ENCODE data around the gene CDH16.
"Not testable (repeated sequence)": the region's sequence is repeated elsewhere in the genome, so short reads cannot be mapped to it uniquely, and the experiment has no call there.

CDH16 gene

GRCh38 chr16:66959704-66960161, 41.0 kb upstream of the CDH16 start:
- in situ Hi-C loops (cut with MboI; ENCODE audit: low sequenced_read_pairs, unreplicated experiment) = loop anchor here (25.0 kb wide), 2 partner anchors 203 to 453 kb away; partner anchors contain the start of genes B3GNT9, FBXL8, HSF4 and NOL3
- DNase-seq (ENCODE audit: low spot score) = no peak
- TF ChIP-seq CTCF (IDR thresholded peaks at IDR 0.05; ENCODE audit: borderline replicate concordance, control extremely low read depth, extremely low read depth, insufficient read depth, missing control alignments) = no peak

GRCh38 chr16:66958857-66959703, 40.4 kb upstream of the CDH16 start:
- in situ Hi-C loops (cut with MboI; ENCODE audit: low sequenced_read_pairs, unreplicated experiment) = loop anchor here (25.0 kb wide), 2 partner anchors 203 to 453 kb away; partner anchors contain the start of genes B3GNT9, FBXL8, HSF4 and NOL3
- DNase-seq (ENCODE audit: low spot score) = no peak
- no peak for TF ChIP-seq CTCF (IDR thresholded peaks at IDR 0.05; ENCODE audit: borderline replicate concordance, control extremely low read depth, extremely low read depth, insufficient read depth, missing control alignments)

GRCh38 chr16:66956154-66956457, 37.4 kb upstream of the CDH16 start:
- not testable (repeated sequence) for DNase-seq (ENCODE audit: low spot score)
- in situ Hi-C loops (cut with MboI; ENCODE audit: low sequenced_read_pairs, unreplicated experiment) = loop anchor here (25.0 kb wide), 2 partner anchors 206 to 456 kb away; partner anchors contain the start of genes B3GNT9, FBXL8, HSF4 and NOL3

GRCh38 chr16:66955363-66956153, 36.9 kb upstream of the CDH16 start:
- in situ Hi-C loops (cut with MboI; ENCODE audit: low sequenced_read_pairs, unreplicated experiment) = loop anchor here (25.0 kb wide), 2 partner anchors 207 to 457 kb away; partner anchors contain the start of genes B3GNT9, FBXL8, HSF4 and NOL3
- DNase-seq (ENCODE audit: low spot score) = not testable (repeated sequence)

GRCh38 chr16:66954097-66954659, 35.5 kb upstream of the CDH16 start:
- TF ChIP-seq CTCF (IDR thresholded peaks at IDR 0.05; ENCODE audit: borderline replicate concordance, control extremely low read depth, extremely low read depth, insufficient read depth, missing control alignments) = peak; percentile 87
- in situ Hi-C loops (cut with MboI; ENCODE audit: low sequenced_read_pairs, unreplicated experiment) = loop anchor here (25.0 kb wide), 2 partner anchors 208 to 458 kb away; partner anchors contain the start of genes B3GNT9, FBXL8, HSF4 and NOL3
- peak; percentile 76 for DNase-seq (ENCODE audit: low spot score)

- DNase-seq (ENCODE audit: low spot score) = no peak
- no peak for TF ChIP-seq CTCF (IDR thresholded peaks at IDR 0.05; ENCODE audit: borderline replicate concordance, control extremely low read depth, extremely low read depth, insufficient read depth, missing control alignments)
- in situ Hi-C loops (cut with MboI; ENCODE audit: low sequenced_read_pairs, unreplicated experiment) = loop anchor here (25.0 kb wide), 2 partner anchors 209 to 459 kb away; partner anchors contain the start of genes B3GNT9, FBXL8, HSF4 and NOL3
These were observed 34.9 kb upstream of the CDH16 start for GRCh38 chr16:66953462-66954096.

All from GM13976 (cell line).